Measurements from ENCODE around the gene SAMD13. TPM values are rescaled to one million over a fixed set of nuclear protein-coding genes. Genes with fewer than 3 reads are reported as not detected.

SAMD13 gene
- total and polyA plus RNA-seq, 8 donors = 0.84 to 8.6 (median 8.2) TPM

GRCh38 chr1:84347932-84348555, 46.5 kb downstream of the SAMD13 start:
- Histone ChIP-seq H3K4me1 (peaks cover 0 to 4% of the 10 kb centered on the region in 2 donors), H3K4me3 (no peak overlapping the region), H3K36me3 (no peaks in the 10 kb centered on the region), H3K9me3 (no peaks in the 10 kb centered on the region), H3K27ac (no peak overlapping the region), H3K27me3 (no peaks in the 10 kb centered on the region)
- ATAC-seq = no peak
- intact Hi-C loops (cut with DNase I) = no loop called here
- DNase-seq = no peak
- no peak for TF ChIP-seq CTCF (IDR thresholded peaks at IDR 0.05)

GRCh38 chr1:84348759-84349158, 47.3 kb downstream of the SAMD13 start:
- H3K27me3 ChIP-seq = no peaks in the 10 kb centered on the region
- TF ChIP-seq CTCF (IDR thresholded peaks at IDR 0.05) = no peak
- H3K4me3 ChIP-seq = no peak overlapping the region
- ATAC-seq (no peak), DNase-seq (no peak)
- H3K27ac ChIP-seq = no peak overlapping the region
- H3K9me3 ChIP-seq = no peaks in the 10 kb centered on the region
- intact Hi-C loops (cut with DNase I) = no loop called here
- peaks cover 0 to 4% of the 10 kb centered on the region in 2 donors for H3K4me1 ChIP-seq
- H3K36me3 ChIP-seq = no peaks in the 10 kb centered on the region

GRCh38 chr1:84350104-84350503, 48.6 kb downstream of the SAMD13 start:
- Histone ChIP-seq H3K27ac (no peak overlapping the region), H3K36me3 (no peaks in the 10 kb centered on the region), H3K27me3 (no peaks in the 10 kb centered on the region), H3K9me3 (no peaks in the 10 kb centered on the region), H3K4me3 (no peak overlapping the region), H3K4me1 (peaks cover 0 to 4% of the 10 kb centered on the region in 2 donors)
- no peak for DNase-seq
- no peak for TF ChIP-seq CTCF (IDR thresholded peaks at IDR 0.05)
- no peak for ATAC-seq
- intact Hi-C loops (cut with DNase I) = no loop called here

GRCh38 chr1:84350550-84350949, 49.0 kb downstream of the SAMD13 start:
- Histone ChIP-seq H3K27me3 (no peaks in the 10 kb centered on the region), H3K9me3 (no peaks in the 10 kb centered on the region), H3K4me3 (no peak overlapping the region), H3K4me1 (peaks cover 0 to 4% of the 10 kb centered on the region in 2 donors), H3K27ac (no peak overlapping the region), H3K36me3 (no peaks in the 10 kb centered on the region)
- intact Hi-C loops (cut with DNase I) = no loop called here
- DNase-seq (no peak), ATAC-seq (no peak)
- no peak for TF ChIP-seq CTCF (IDR thresholded peaks at IDR 0.05)

GRCh38 chr1:84352298-84353106, 51.0 kb downstream of the SAMD13 start:
- ATAC-seq (no peak), DNase-seq (no peak)
- no peaks in the 10 kb centered on the region for H3K27me3 ChIP-seq
- H3K4me3 ChIP-seq = no peak overlapping the region
- intact Hi-C loops (cut with DNase I) = no loop called here
- H3K4me1 ChIP-seq = peaks cover 0 to 3% of the 10 kb centered on the region in 2 donors
- no peak overlapping the region for H3K27ac ChIP-seq
- H3K36me3 ChIP-seq = no peaks in the 10 kb centered on the region
- TF ChIP-seq CTCF (IDR thresholded peaks at IDR 0.05) = no peak
- no peaks in the 10 kb centered on the region for H3K9me3 ChIP-seq
